ENCODE data around the gene PCID2. TPM values are rescaled to one million over a fixed set of nuclear protein-coding genes. Genes with fewer than 3 reads are reported as not detected.

The PCID2 gene
- total RNA-seq, 4 donors from 2014 or later, result 21.0 to 47.9 (median 33.6) TPM

DNA sequence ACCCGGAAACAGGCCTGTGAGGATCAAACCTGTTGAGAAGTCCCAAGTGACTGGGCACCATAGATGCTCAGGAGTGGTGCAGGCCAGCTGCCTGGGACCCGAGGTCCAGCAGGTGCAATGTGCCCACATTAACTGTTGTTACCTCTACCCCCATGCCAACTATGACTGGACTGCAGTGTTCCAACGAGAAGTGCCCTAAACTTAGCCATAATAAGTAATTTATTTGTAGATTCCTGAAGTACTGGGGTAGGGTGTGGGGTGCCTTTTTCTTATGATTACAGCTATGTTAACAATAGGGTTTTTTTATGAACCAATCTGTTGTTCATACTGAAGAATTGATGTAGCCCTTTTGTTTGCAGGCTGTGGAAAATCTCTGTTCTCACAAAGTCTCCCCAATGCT is 10.1 kb upstream of the PCID2 start:
- H3K4me3 ChIP-seq, result no peak overlapping the region
- intact Hi-C loops (cut with DNase I), result no loop called here
- H3K27ac ChIP-seq, result no peak overlapping the region
- no peaks in the 10 kb centered on the region for H3K9me3 ChIP-seq
- 62 to 72% methylated on average over 2 of the region's 3 CpGs for WGBS, 2 donors
- no peak for DNase-seq
- H3K4me1 ChIP-seq, result peaks cover 13 to 43% (median 22%) of the 10 kb centered on the region in 3 donors
- no peaks in the 10 kb centered on the region for H3K27me3 ChIP-seq
- H3K36me3 ChIP-seq, result peaks cover 0 to 52% (median 4%) of the 10 kb centered on the region in 3 donors
- TF ChIP-seq, protein P1, sequence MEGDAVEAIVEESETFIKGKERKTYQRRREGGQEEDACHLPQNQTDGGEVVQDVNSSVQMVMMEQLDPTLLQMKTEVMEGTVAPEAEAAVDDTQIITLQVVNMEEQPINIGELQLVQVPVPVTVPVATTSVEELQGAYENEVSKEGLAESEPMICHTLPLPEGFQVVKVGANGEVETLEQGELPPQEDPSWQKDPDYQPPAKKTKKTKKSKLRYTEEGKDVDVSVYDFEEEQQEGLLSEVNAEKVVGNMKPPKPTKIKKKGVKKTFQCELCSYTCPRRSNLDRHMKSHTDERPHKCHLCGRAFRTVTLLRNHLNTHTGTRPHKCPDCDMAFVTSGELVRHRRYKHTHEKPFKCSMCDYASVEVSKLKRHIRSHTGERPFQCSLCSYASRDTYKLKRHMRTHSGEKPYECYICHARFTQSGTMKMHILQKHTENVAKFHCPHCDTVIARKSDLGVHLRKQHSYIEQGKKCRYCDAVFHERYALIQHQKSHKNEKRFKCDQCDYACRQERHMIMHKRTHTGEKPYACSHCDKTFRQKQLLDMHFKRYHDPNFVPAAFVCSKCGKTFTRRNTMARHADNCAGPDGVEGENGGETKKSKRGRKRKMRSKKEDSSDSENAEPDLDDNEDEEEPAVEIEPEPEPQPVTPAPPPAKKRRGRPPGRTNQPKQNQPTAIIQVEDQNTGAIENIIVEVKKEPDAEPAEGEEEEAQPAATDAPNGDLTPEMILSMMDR (IDR thresholded peaks at IDR 0.05), result no peak
- no peak for TF ChIP-seq POLR2A (IDR thresholded peaks at IDR 0.05)

DNA sequence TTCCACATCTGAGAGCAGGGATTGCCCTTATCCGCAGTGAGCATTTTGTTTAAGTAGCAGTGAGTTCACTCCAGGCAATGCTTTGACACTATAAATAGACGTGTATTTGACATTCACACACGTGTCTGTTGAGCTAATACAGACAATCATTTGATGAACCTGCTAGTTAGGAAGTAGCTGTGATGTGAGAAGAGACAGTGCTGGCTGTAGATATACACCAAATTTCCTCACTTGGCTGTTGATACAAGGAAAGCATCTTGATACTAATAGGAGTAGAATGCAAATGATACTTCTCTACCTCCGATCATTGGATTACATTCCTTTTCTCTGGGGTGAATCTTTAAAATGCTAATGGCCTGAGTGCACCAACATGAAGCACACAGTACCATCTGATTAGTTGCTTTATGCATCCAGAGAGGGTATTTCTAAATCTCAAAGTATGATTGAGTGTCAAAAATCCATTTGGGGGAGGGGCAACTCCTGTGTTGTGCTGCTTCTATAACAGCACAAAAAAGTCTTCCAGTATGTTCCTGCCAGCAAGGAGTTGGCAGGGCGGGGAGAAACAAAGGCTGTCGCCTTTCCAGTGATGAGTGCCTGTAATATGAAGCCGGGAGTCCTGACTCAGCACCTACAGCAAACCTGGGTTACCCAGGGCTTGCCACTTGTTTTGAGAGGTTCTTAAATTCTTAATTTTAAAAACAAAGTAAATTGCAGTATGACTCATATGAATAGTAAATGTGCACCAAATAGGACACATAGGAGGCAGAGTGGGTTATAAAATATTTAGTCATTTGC is 8.0 kb upstream of the PCID2 start:
- 16 to 17% methylated on average over 6 to 7 of the region's 7 CpGs for WGBS, 2 donors
- Histone ChIP-seq H3K36me3 (peaks cover 0 to 52% (median 4%) of the 10 kb centered on the region in 3 donors), H3K9me3 (no peaks in the 10 kb centered on the region), H3K27me3 (no peaks in the 10 kb centered on the region), H3K4me1 (peaks cover 13 to 64% (median 23%) of the 10 kb centered on the region in 3 donors), H3K4me3 (no peak overlapping the region), H3K27ac (peak overlapping the region; percentile 45 to 69 (median 50))
- intact Hi-C loops (cut with DNase I), result no loop called here
- no peak for DNase-seq
- TF ChIP-seq, protein P1 (IDR thresholded peaks at IDR 0.05), result no peak
- TF ChIP-seq POLR2A (IDR thresholded peaks at IDR 0.05), result no peak

DNA sequence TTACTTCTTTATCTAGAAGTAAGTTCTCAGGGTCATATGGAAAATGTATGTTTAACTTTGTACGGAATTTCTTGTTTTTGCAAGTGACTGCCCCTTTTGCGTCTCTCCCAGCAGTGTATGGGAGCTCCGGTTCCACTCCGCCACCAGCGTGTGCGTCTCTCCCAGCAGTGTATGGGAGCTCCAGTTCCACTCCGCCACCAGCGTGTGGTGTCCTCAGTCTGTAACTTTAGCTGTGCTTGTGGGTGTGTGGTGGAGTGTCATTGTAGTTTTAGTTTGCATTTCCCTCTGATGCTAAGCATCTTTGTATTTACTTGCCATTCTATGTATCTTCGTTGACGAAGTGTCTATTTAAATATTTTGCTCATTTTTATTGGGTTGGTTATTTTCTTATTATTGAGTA is 3.3 kb upstream of the PCID2 start:
- no peaks in the 10 kb centered on the region for H3K27me3 ChIP-seq
- no peaks in the 10 kb centered on the region for H3K9me3 ChIP-seq
- H3K4me1 ChIP-seq, result peaks cover 17 to 82% (median 41%) of the 10 kb centered on the region in 3 donors
- TF ChIP-seq, protein P1 (IDR thresholded peaks at IDR 0.05), result no peak
- TF ChIP-seq POLR2A (IDR thresholded peaks at IDR 0.05), result no peak
- intact Hi-C loops (cut with DNase I), result no loop called here
- H3K36me3 ChIP-seq, result peaks cover 0 to 33% (median 0%) of the 10 kb centered on the region in 3 donors
- no peak overlapping the region for H3K4me3 ChIP-seq
- H3K27ac ChIP-seq, result no peak overlapping the region
- WGBS, 2 donors, result 94 to 96% methylated on average over 10 of the region's 10 CpGs
- DNase-seq, result no peak

DNA sequence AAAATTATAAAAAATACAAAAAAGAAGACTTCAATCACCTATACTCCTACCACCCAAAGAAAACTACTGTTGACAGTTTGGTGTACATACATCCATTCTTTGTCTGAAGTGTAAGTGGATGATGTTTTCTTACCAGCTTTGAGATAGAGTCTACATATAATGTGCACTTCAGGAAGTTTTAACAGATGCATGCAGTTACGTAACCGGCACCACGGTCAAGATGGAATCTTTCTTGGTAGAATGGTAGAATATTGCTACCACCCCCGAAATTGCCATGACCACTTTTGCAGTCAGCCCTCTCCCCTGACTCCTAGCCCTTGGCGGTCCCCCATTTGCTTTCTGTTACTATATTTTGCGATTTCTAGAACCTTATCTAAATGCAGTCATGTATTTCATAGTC is 2.4 kb upstream of the PCID2 start:
- no peak for DNase-seq
- H3K4me3 ChIP-seq, result peak overlapping the region in 2 of 4 donors; percentile 98 to 99
- peaks cover 10 to 82% (median 36%) of the 10 kb centered on the region in 3 donors for H3K4me1 ChIP-seq
- no peak for TF ChIP-seq POLR2A (IDR thresholded peaks at IDR 0.05)
- TF ChIP-seq, protein P1 (IDR thresholded peaks at IDR 0.05), result no peak
- H3K27ac ChIP-seq, result no peak overlapping the region
- H3K36me3 ChIP-seq, result peaks cover 0 to 40% (median 0%) of the 10 kb centered on the region in 3 donors
- intact Hi-C loops (cut with DNase I), result no loop called here
- 74 to 83% methylated on average over 6 of the region's 6 CpGs for WGBS, 2 donors
- H3K27me3 ChIP-seq, result no peaks in the 10 kb centered on the region
- H3K9me3 ChIP-seq, result no peaks in the 10 kb centered on the region

DNA sequence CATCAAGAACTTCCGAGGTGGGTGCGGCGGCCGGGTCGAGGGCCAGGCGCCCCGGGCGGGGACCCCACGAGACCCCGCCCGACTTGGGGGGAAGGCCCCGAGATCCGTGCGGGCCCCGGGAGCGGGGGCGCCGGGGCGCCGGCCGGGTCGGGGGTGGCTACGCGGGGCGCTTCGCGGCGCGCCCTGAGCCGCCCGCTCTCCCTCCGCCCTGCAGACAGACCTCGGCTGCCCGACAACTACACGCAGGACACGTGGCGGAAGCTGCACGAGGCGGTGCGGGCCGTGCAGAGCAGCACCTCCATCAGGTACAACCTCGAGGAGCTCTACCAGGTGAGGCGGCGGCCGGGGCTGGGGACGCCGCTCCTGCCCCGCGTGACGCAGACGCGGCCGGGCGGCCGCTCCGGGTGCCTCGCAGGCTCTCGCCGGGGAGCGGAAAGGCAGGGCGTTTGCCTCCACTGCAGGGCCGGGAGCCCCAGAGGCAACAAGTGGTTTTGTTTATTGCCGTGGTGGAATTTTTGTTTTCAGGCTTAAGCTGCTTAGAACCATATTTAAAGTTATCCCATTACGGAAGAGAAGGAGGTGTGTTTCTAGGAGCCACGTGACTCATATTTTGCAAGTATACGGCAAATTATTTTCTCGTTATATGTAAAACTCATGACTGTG is 1.4 kb upstream of the PCID2 start:
- TF ChIP-seq, protein P1 (IDR thresholded peaks at IDR 0.05), result peak in 1 of 6 experiments; percentile 11
- no peak for TF ChIP-seq POLR2A (IDR thresholded peaks at IDR 0.05)
- DNase-seq, result no peak
- intact Hi-C loops (cut with DNase I), result no loop called here

More for the DNA sequence above, 1.4 kb upstream of the PCID2 start:
- 0% methylated on average over 4 to 5 of the region's 67 CpGs for WGBS, 2 donors
- Histone ChIP-seq H3K9me3 (no peaks in the 10 kb centered on the region), H3K27ac (peak overlapping the region; percentile 99 to 100 (median 100)), H3K27me3 (no peaks in the 10 kb centered on the region), H3K4me1 (peaks cover 9 to 82% (median 29%) of the 10 kb centered on the region in 3 donors), H3K4me3 (peak overlapping the region; percentile 92 to 99 (median 96)), H3K36me3 (peaks cover 0 to 43% (median 0%) of the 10 kb centered on the region in 3 donors)
